BJ (cell line): ENCODE results near the gene PRICKLE3. TPM values are rescaled to one million over a fixed set of nuclear protein-coding genes. Genes with fewer than 3 reads are reported as not detected.
A peak's percentile ranks its signal among the peaks of the same experiment; 100 is the strongest.

Source experiments
- CTCF ChIA-PET: fragments of 350-600 bp; formaldehyde crosslinking; extraction: SDS; loops from one replicate; lab custom pipeline; 2021; ENCODE audit warnings: antibody characterized with exemption, inconsistent platforms; lab: Yijun Ruan, JAX
- POLR2A ChIA-PET: fragments of 300-600 bp; sonication (Branson Sonifier 250); formaldehyde crosslinking; extraction: SDS; loops from one replicate; lab custom pipeline; 2021; ENCODE audit warnings: antibody characterized with exemption; lab: Charles Lee
- DNase-seq: peaks from one replicate; pipeline ENCODE4 v3.0.0-alpha.2; 2011; ENCODE audit warnings: low read depth
- H3K27me3 ChIP-seq: 2 replicates; pipeline ENCODE4 v1.6.0; 2011; ENCODE audit warnings: low read length; ENCODE audit not compliant: control insufficient read depth, insufficient read depth
- H3K36me3 ChIP-seq: 2 replicates; pipeline ENCODE4 v1.5.1; 2011; ENCODE audit warnings: low read length; ENCODE audit not compliant: control insufficient read depth, insufficient read depth
- H3K4me3 ChIP-seq: 2 replicates; pipeline ENCODE4 v1.5.1; 2011; ENCODE audit warnings: low read depth, mild to moderate bottlenecking, control low read depth, low read length
- CTCF ChIP-seq: IDR thresholded peaks from 2 replicates; pipeline ENCODE4 v1.5.1; 2011; ENCODE audit warnings: low read depth, mild to moderate bottlenecking, control low read depth, inconsistent platforms, low read length, moderate library complexity; ENCODE audit not compliant: insufficient read depth
- polyA minus RNA-seq: library from RNA; depleted of rRNA, polyadenylated mRNA; stranded (reverse); fragments of >200 nt; gene quantifications from 2 replicates; pipeline ENCODE4 v1.2.3, GENCODE V29; 2011; rRNA and poly(A)+ RNA removed
- polyA plus RNA-seq: library from polyadenylated mRNA; depleted of rRNA; stranded (reverse); fragments of >200 nt; gene quantifications from 2 replicates; pipeline ENCODE4 v1.2.3, GENCODE V29; 2011; rRNA removed

Gene PRICKLE3
- polyA plus RNA-seq (4.0 and 6.9 TPM in 2 replicates), polyA minus RNA-seq (8.4 and 12.0 TPM in 2 replicates)

- peak within 1 kb of the TSS; percentile 71 for H3K4me3 ChIP-seq
- H3K36me3 ChIP-seq: peaks cover 1% of the 10 kb centered on the region; the same call in 1 of the 2 replicates
- DNase-seq: no peak
- ChIA-PET CTCF (no interaction called here), POLR2A (no interaction called here)
- peak; percentile 46 for TF ChIP-seq CTCF
- H3K27me3 ChIP-seq: no peaks in the 10 kb centered on the region
Measured at GRCh38 chrX:49186125-49187027, at the start of gene PRICKLE3. PRICKLE3 (minus strand) TSS chrX:49186373; CDS start chrX:49186297, 76 bp downstream.

GRCh38 chrX:49233887-49234555 is 47.8 kb upstream of the PRICKLE3 start:
- Histone ChIP-seq H3K36me3 (no peaks in the 10 kb centered on the region), H3K4me3 (no peak overlapping the region), H3K27me3 (no peaks in the 10 kb centered on the region)
- POLR2A ChIA-PET: no interaction called here
- TF ChIP-seq CTCF: no peak
- CTCF ChIA-PET: no interaction called here
- DNase-seq: no peak

- ChIA-PET CTCF (no interaction called here), POLR2A (no interaction called here)
- H3K4me3 ChIP-seq: no peak within 1 kb of the TSS
- TF ChIP-seq CTCF: no peak
- DNase-seq: no peak
- no peaks in the 10 kb centered on the region for H3K36me3 ChIP-seq
- H3K27me3 ChIP-seq: no peaks in the 10 kb centered on the region
Measured at GRCh38 chrX:49233176-49233575, 47.0 kb upstream of the PRICKLE3 start, which contains the start of gene CACNA1F. CACNA1F (minus strand) TSS chrX:49233340; CDS start chrX:49233309, 31 bp downstream.

- POLR2A ChIA-PET: no interaction called here
- TF ChIP-seq CTCF: no peak
- DNase-seq: no peak
- Histone ChIP-seq H3K36me3 (no peaks in the 10 kb centered on the region), H3K27me3 (no peaks in the 10 kb centered on the region), H3K4me3 (no peak overlapping the region)
- CTCF ChIA-PET: no interaction called here
Measured at GRCh38 chrX:49232525-49232924, 46.4 kb upstream of the PRICKLE3 start.
